OCI-LY7 (cell line): Measurements from ENCODE around the gene PHACTR1. TPM values are rescaled to one million over a fixed set of nuclear protein-coding genes. Genes with fewer than 3 reads are reported as not detected.
A peak's percentile ranks its signal among the peaks of the same experiment; 100 is the strongest.

Experiments used
- BruUV-seq: library from RNA; stranded (reverse); fragments of 400-500 nt; replicated peaks from 2 replicates; lab custom pipeline; 2021; lab: Mats Ljungman, UMichigan
- CTCF ChIA-PET: fragments of 300-600 bp; sonication (Branson Sonifier 250); formaldehyde crosslinking; loops from one replicate; lab custom pipeline; 2022; ENCODE audit warnings: antibody characterized with exemption; ENCODE audit not compliant: unreplicated experiment; lab: Charles Lee
- POLR2A ChIA-PET: fragments of 300-600 bp; sonication (Branson Sonifier 250); formaldehyde crosslinking; loops from one replicate; lab custom pipeline; 2022; ENCODE audit warnings: antibody characterized with exemption; lab: Charles Lee
- DNase-seq: peaks from one replicate; pipeline ENCODE4 v3.0.0-alpha.2; 2015; ENCODE audit warnings: low spot score
- H2AFZ ChIP-seq: fragments of 200-600 bp; sonication (generic), shearing (Covaris generic); 2 replicates; pipeline ENCODE4 v1.6.1; 2014; ENCODE audit warnings: mild to moderate bottlenecking, antibody characterized with exemption, low read length, moderate library complexity
- H3K27ac ChIP-seq: fragments of 200-600 bp; sonication (generic); 2 replicates; pipeline ENCODE4 v1.5.1; 2014; ENCODE audit warnings: mixed run types, low read depth, mild to moderate bottlenecking, moderate library complexity, low read length, inconsistent platforms; ENCODE audit not compliant: poor library complexity, severe bottlenecking
- H3K36me3 ChIP-seq: fragments of 200-600 bp; sonication (generic); 2 replicates; pipeline ENCODE4 v1.6.1; 2014; ENCODE audit warnings: mild to moderate bottlenecking, antibody characterized with exemption, low read length, moderate library complexity, mixed read lengths; ENCODE audit not compliant: insufficient read depth
- H3K4me1 ChIP-seq: fragments of 200-600 bp; sonication (generic); 2 replicates; pipeline ENCODE4 v1.5.1; 2014; ENCODE audit warnings: mild to moderate bottlenecking, low read length; ENCODE audit not compliant: insufficient read depth, poor library complexity, severe bottlenecking
- H3K4me2 ChIP-seq: fragments of 200-600 bp; sonication (generic); 2 replicates; pipeline ENCODE4 v1.6.1; 2014; ENCODE audit warnings: mild to moderate bottlenecking, low read length
- H3K4me3 ChIP-seq: fragments of 200-600 bp; sonication (generic); 2 replicates; pipeline ENCODE4 v1.5.1; 2014; ENCODE audit warnings: mild to moderate bottlenecking, low read depth, low read length; ENCODE audit not compliant: poor library complexity, severe bottlenecking
- H3K79me2 ChIP-seq: fragments of 200-600 bp; sonication (generic); 2 replicates; pipeline ENCODE4 v1.6.1; 2016; ENCODE audit warnings: low read depth, mild to moderate bottlenecking, low read length, moderate library complexity, mixed read lengths; ENCODE audit not compliant: insufficient read depth
- H3K9me2 ChIP-seq: fragments of 200-600 bp; sonication (generic); 2 replicates; pipeline ENCODE4 v1.6.1; 2016; ENCODE audit warnings: mild to moderate bottlenecking, low read length, mixed read lengths; ENCODE audit not compliant: insufficient read depth
- H3K9me3 ChIP-seq: fragments of 200-600 bp; sonication (generic); 2 replicates; pipeline ENCODE4 v1.6.1; 2014; ENCODE audit warnings: mild to moderate bottlenecking, mixed run types, low read length, mixed read lengths
- H4K20me1 ChIP-seq: fragments of 200-600 bp; sonication (generic); 2 replicates; pipeline ENCODE4 v1.6.1; 2014; ENCODE audit warnings: mild to moderate bottlenecking, antibody characterized with exemption, low read length, moderate library complexity, mixed read lengths; ENCODE audit not compliant: insufficient read depth
- EZH2phosphoT487 ChIP-seq: fragments of 200-600 bp; sonication (generic); IDR thresholded peaks from 2 replicates; pipeline ENCODE4 v1.6.1; 2018; ENCODE audit warnings: low read depth, borderline replicate concordance, mild to moderate bottlenecking, mixed run types, antibody characterized with exemption, low read length, moderate library complexity, mixed read lengths
- intact Hi-C: fragments of 100-400 bp; cut with micrococcal nuclease; formaldehyde crosslinking; loops from one replicate; pipeline ENCODE4 v1.10.0; 2022; ENCODE audit not compliant: unreplicated experiment
- total RNA-seq, 2 experiments: library from RNA; depleted of rRNA in 1 of 2; stranded (reverse); fragments of >200 nt in 1 of 2; shearing (Covaris generic) in 1 of 2; gene quantifications; 2 replicates each; pipeline ENCODE4 v1.2.3, GENCODE V29; 2014 to 2022
- TF ChIP-seq, protein P1 (sequence below): fragments of 200-600 bp; sonication (generic); conservative IDR thresholded peaks from 2 replicates; pipeline ENCODE4 v1.5.1; 2014; ENCODE audit warnings: mild to moderate bottlenecking, antibody characterized with exemption, low read length, moderate library complexity, mixed read lengths

PHACTR1 gene
- total RNA-seq, 2 experiments from 2014 or later: 25.1 to 46.6 TPM

DNA sequence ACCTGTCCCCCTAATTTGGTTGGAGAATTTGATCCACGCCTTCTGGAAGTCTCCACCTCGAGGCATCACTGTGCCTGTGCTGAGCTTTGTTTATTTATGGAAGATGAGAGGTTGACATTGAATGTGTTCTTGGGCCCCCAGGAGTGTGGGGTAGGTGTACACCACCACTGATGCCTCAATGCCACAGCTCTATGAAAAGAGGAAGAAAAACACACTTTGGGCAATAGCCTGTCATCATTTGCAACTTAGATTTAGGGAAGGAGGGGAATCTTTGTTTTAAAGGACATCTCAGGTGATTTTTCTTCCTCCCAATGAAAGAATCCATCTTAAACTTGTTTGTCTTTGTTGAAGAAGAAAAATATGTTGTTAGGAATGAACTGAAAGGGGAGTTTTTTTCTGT, 569.1 kb downstream of the PHACTR1 start:
- peaks cover 86% of the 10 kb centered on the region for H3K36me3 ChIP-seq
- DNase-seq: no peak
- TF ChIP-seq, protein P1, sequence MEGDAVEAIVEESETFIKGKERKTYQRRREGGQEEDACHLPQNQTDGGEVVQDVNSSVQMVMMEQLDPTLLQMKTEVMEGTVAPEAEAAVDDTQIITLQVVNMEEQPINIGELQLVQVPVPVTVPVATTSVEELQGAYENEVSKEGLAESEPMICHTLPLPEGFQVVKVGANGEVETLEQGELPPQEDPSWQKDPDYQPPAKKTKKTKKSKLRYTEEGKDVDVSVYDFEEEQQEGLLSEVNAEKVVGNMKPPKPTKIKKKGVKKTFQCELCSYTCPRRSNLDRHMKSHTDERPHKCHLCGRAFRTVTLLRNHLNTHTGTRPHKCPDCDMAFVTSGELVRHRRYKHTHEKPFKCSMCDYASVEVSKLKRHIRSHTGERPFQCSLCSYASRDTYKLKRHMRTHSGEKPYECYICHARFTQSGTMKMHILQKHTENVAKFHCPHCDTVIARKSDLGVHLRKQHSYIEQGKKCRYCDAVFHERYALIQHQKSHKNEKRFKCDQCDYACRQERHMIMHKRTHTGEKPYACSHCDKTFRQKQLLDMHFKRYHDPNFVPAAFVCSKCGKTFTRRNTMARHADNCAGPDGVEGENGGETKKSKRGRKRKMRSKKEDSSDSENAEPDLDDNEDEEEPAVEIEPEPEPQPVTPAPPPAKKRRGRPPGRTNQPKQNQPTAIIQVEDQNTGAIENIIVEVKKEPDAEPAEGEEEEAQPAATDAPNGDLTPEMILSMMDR: no peak
- TF ChIP-seq EZH2phosphoT487: no peak
- H3K4me2 ChIP-seq: peak overlapping the region; percentile 32
- intact Hi-C loops: no loop called here
- H3K4me1 ChIP-seq: peaks cover 38% of the 10 kb centered on the region
- no TSS peak for BruUV-seq
- H3K4me3 ChIP-seq: no peak overlapping the region
- H4K20me1 ChIP-seq: no peaks in the 10 kb centered on the region
- H3K27ac ChIP-seq: peak overlapping the region; percentile 62
- H3K79me2 ChIP-seq: no peaks in the 10 kb centered on the region
- ChIA-PET POLR2A (interaction anchor here (0.7 to 2.6 kb wide), 12 partner anchors 8 to 45 kb away, joined by 3 to 24 read pairs (median 3); partner anchors contain the start of gene TBC1D7), CTCF (interaction anchor here (0.6 to 1.5 kb wide), 6 partner anchors 10 to 47 kb away, joined by 3 to 8 read pairs (median 3); no protein-coding TSS in a partner anchor)
- peaks cover 23% of the 10 kb centered on the region for H3K9me3 ChIP-seq
- no peaks in the 10 kb centered on the region for H3K9me2 ChIP-seq
- H2AFZ ChIP-seq: no peak overlapping the region

DNA sequence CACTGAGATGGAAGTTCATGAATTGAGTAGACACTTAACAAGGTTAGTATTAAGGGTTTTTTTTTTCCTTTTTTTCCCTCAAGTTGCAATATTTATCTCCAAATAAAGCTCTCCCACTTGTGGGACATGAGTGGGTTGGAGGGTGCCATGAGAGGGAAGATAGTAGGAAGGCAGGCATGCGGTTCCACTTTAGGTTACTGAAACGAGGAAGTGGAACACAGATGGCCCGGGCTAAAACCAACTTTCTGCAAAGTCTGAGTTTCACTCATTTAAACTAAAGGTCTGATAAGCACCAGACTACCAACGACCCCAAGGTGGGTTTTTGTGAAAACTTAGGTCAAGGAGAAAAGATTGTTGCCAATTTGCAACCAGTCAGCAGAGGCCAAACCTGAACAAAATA, 569.6 kb downstream of the PHACTR1 start:
- Histone ChIP-seq H3K79me2 (no peaks in the 10 kb centered on the region), H2AFZ (no peak overlapping the region), H3K4me2 (peak overlapping the region; percentile 32), H3K9me3 (peaks cover 23% of the 10 kb centered on the region), H4K20me1 (no peaks in the 10 kb centered on the region), H3K27ac (peak overlapping the region; percentile 62), H3K9me2 (no peaks in the 10 kb centered on the region), H3K4me3 (peak overlapping the region; percentile 7), H3K36me3 (peaks cover 91% of the 10 kb centered on the region), H3K4me1 (peaks cover 38% of the 10 kb centered on the region)
- POLR2A ChIA-PET: interaction anchor here (0.7 to 2.6 kb wide), 11 partner anchors 8 to 44 kb away, joined by 3 to 24 read pairs (median 3); partner anchors contain the start of gene TBC1D7
- intact Hi-C loops: no loop called here
- DNase-seq: peak; percentile 68
- CTCF ChIA-PET: interaction anchor here (0.6 to 1.5 kb wide), 4 partner anchors 11 to 48 kb away, joined by 3 to 8 read pairs (median 4); no protein-coding TSS in a partner anchor
- no TSS peak for BruUV-seq
- TF ChIP-seq EZH2phosphoT487: no peak
- TF ChIP-seq, protein P1: no peak

DNA sequence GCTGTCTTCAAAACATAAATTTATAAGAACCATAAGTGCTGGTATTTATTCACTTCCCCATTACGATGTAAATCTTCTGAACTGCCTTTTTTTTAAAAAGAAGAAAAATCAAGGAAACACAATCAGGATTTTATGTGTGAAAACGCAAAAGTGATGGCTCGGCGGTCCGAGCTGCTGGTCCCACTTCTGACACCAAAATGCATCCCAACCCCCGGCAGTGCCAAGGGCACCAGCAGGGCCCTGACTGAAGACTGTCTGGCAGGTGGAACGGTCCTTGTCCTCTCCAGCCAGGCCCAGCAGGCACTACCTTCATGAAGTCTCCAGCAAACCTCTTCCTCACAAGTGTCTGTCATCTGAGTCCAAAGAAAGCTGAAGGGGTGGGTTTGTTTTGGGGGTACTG, 570.5 kb downstream of the PHACTR1 start:
- Histone ChIP-seq H3K27ac (peak overlapping the region; percentile 62), H2AFZ (no peak overlapping the region), H3K4me1 (peaks cover 38% of the 10 kb centered on the region), H3K79me2 (no peaks in the 10 kb centered on the region), H3K9me2 (no peaks in the 10 kb centered on the region), H4K20me1 (no peaks in the 10 kb centered on the region), H3K36me3 (peaks cover 89% of the 10 kb centered on the region), H3K4me3 (no peak overlapping the region), H3K4me2 (no peak overlapping the region), H3K9me3 (peaks cover 23% of the 10 kb centered on the region)
- no TSS peak for BruUV-seq
- TF ChIP-seq, protein P1: no peak
- no peak for TF ChIP-seq EZH2phosphoT487
- ChIA-PET POLR2A (no interaction called here), CTCF (no interaction called here)
- intact Hi-C loops: no loop called here
- DNase-seq: peak; percentile 42
